ENCODE data around the gene CHMP3.

GRCh38 chr2:86470890-86471289, 92.4 kb downstream of the CHMP3 start:
- TF ChIP-seq POLR2A (IDR thresholded peaks at IDR 0.05; ENCODE audit: low read depth, low read length) (no peak), TAF1 (IDR thresholded peaks at IDR 0.05; ENCODE audit: low read depth, low read length) (no peak), POLR2AphosphoS5 (IDR thresholded peaks at IDR 0.05; ENCODE audit: low read depth, low read length) (no peak), POU2F2 (IDR thresholded peaks at IDR 0.05; ENCODE audit: low read depth, low read length) (no peak), SPI1 (IDR thresholded peaks at IDR 0.05; ENCODE audit: low read depth, low read length) (no peak), PAX5 (IDR thresholded peaks at IDR 0.05; ENCODE audit: insufficient read depth, low read length, severe bottlenecking) (no peak)

Data from GM12891 (cell line).